H9 (cell line): Measurements from ENCODE around the gene SLC2A2. TPM values are rescaled to one million over a fixed set of nuclear protein-coding genes. Genes with fewer than 3 reads are reported as not detected.

Source experiments
- DNase-seq: peaks from one replicate; pipeline ENCODE4 v3.0.0-alpha.2; 2017
- H2AFZ ChIP-seq: one replicate; pipeline ENCODE4 v1.6.1; 2013; ENCODE audit warnings: mild to moderate bottlenecking, low read length, control low read depth, moderate library complexity
- H2AK5ac ChIP-seq: 2 replicates; pipeline ENCODE4 v1.6.1; 2013; ENCODE audit warnings: low read length, control low read depth, mixed read lengths; ENCODE audit not compliant: insufficient read length
- H2BK120ac ChIP-seq: one replicate; pipeline ENCODE4 v1.6.1; 2013; ENCODE audit warnings: low read depth, mild to moderate bottlenecking, low read length, control low read depth, inconsistent platforms; ENCODE audit not compliant: poor library complexity, severe bottlenecking
- H2BK12ac ChIP-seq: 2 replicates; pipeline ENCODE4 v1.6.1; 2013; ENCODE audit warnings: low read length, control low read depth, mixed read lengths, low read depth; ENCODE audit not compliant: insufficient read length
- H2BK15ac ChIP-seq: 2 replicates; pipeline ENCODE4 v1.6.1; 2013; ENCODE audit warnings: low read depth, low read length, control low read depth
- H2BK20ac ChIP-seq: one replicate; pipeline ENCODE4 v1.6.1; 2013; ENCODE audit warnings: low read depth, mild to moderate bottlenecking, low read length, control low read depth, inconsistent platforms; ENCODE audit not compliant: poor library complexity, severe bottlenecking
- H2BK5ac ChIP-seq: 2 replicates; pipeline ENCODE4 v1.6.1; 2013; ENCODE audit warnings: low read length, control low read depth, mixed read lengths; ENCODE audit not compliant: insufficient read length
- H3K14ac ChIP-seq: 2 replicates; pipeline ENCODE4 v1.6.1; 2013; ENCODE audit warnings: low read length, control low read depth; ENCODE audit not compliant: insufficient read depth
- H3K18ac ChIP-seq: 2 replicates; pipeline ENCODE4 v1.6.1; 2013; ENCODE audit warnings: low read depth, mild to moderate bottlenecking, mixed read lengths, low read length, control low read depth; ENCODE audit not compliant: insufficient read length
- H3K23ac ChIP-seq: 2 replicates; pipeline ENCODE4 v1.6.1; 2013; ENCODE audit warnings: low read length, control low read depth, mixed read lengths, low read depth; ENCODE audit not compliant: insufficient read length
- H3K23me2 ChIP-seq: 2 replicates; pipeline ENCODE4 v1.6.1; 2013; ENCODE audit warnings: low read depth, mild to moderate bottlenecking, mixed read lengths, low read length, control low read depth; ENCODE audit not compliant: insufficient read length, poor library complexity, severe bottlenecking
- H3K27ac ChIP-seq: 2 replicates; pipeline ENCODE4 v1.5.1; 2013; ENCODE audit warnings: low read length, control low read depth, mixed read lengths, low read depth; ENCODE audit not compliant: insufficient read length
- H3K27me3 ChIP-seq: 2 replicates; pipeline ENCODE4 v1.6.1; 2013; ENCODE audit warnings: low read length, control low read depth, inconsistent platforms; ENCODE audit not compliant: insufficient read depth
- H3K4ac ChIP-seq: 2 replicates; pipeline ENCODE4 v1.6.1; 2013; ENCODE audit warnings: low read depth, mild to moderate bottlenecking, control low read depth, inconsistent platforms, low read length, moderate library complexity
- H3K4me1 ChIP-seq: 2 replicates; pipeline ENCODE4 v1.6.1; 2013; ENCODE audit warnings: low read length, control low read depth, inconsistent platforms; ENCODE audit not compliant: insufficient read depth
- H3K4me2 ChIP-seq: 2 replicates; pipeline ENCODE4 v1.6.1; 2013; ENCODE audit warnings: low read length, control low read depth, mixed read lengths; ENCODE audit not compliant: insufficient read length, insufficient read depth
- H3K56ac ChIP-seq: 2 replicates; pipeline ENCODE4 v1.6.1; 2013; ENCODE audit warnings: low read depth, mild to moderate bottlenecking, mixed read lengths, low read length, control low read depth; ENCODE audit not compliant: insufficient read length
- H3K79me1 ChIP-seq: 2 replicates; pipeline ENCODE4 v1.6.1; 2013; ENCODE audit warnings: low read depth, mild to moderate bottlenecking, moderate library complexity, low read length, control low read depth, inconsistent platforms; ENCODE audit not compliant: insufficient read depth, poor library complexity, severe bottlenecking
- H3K79me2 ChIP-seq: 2 replicates; pipeline ENCODE4 v1.6.1; 2013; ENCODE audit warnings: low read length, control low read depth, inconsistent platforms; ENCODE audit not compliant: insufficient read depth
- H3K9ac ChIP-seq: 2 replicates; pipeline ENCODE4 v1.6.1; 2013; ENCODE audit warnings: low read length, control low read depth, mixed read lengths; ENCODE audit not compliant: insufficient read length; ENCODE audit errors: extremely low read depth
- H3K9me3 ChIP-seq: one replicate; pipeline ENCODE4 v1.6.1; 2013; ENCODE audit warnings: low read depth, low read length, inconsistent platforms; ENCODE audit not compliant: control insufficient read depth
- H3T11ph ChIP-seq: one replicate; pipeline ENCODE4 v1.6.1; 2013; ENCODE audit warnings: mild to moderate bottlenecking, low read length, control low read depth, inconsistent platforms
- H4K20me1 ChIP-seq: one replicate; pipeline ENCODE4 v1.6.1; 2013; ENCODE audit not compliant: control insufficient read depth, insufficient read length, insufficient read depth
- H4K5ac ChIP-seq: 2 replicates; pipeline ENCODE4 v1.6.1; 2013; ENCODE audit warnings: low read depth, mild to moderate bottlenecking, mixed read lengths, low read length, control low read depth; ENCODE audit not compliant: insufficient read length
- H4K8ac ChIP-seq: replicated peaks from 2 replicates; pipeline ENCODE4 v1.6.1; 2013; ENCODE audit warnings: low read length, control low read depth, mixed read lengths, low read depth; ENCODE audit not compliant: insufficient read length
- H4K91ac ChIP-seq: 2 replicates; pipeline ENCODE4 v1.6.1; 2013; ENCODE audit warnings: low read depth, mild to moderate bottlenecking, moderate library complexity, mixed read lengths, low read length, control low read depth; ENCODE audit not compliant: insufficient read length
- H3K27ac Mint-ChIP-seq, 3 experiments: 2 replicates in 2 of 3; 3 replicates in 1 of 3; pipeline ENCODE4 v1.8.0; 2020 to 2021; ENCODE audit warnings: mixed read lengths in 3 of 3, mild to moderate bottlenecking in 1 of 3, moderate library complexity in 1 of 3
- H3K27me3 Mint-ChIP-seq: 2 replicates; pipeline ENCODE4 v1.8.0; 2021; ENCODE audit warnings: low read depth, mild to moderate bottlenecking, moderate library complexity, mixed read lengths
- H3K36me3 Mint-ChIP-seq, 3 experiments: 2 replicates in 2 of 3; 3 replicates in 1 of 3; pipeline ENCODE4 v1.8.0; 2020 to 2021; ENCODE audit warnings: low read depth in 3 of 3, mixed read lengths in 3 of 3; ENCODE audit not compliant: insufficient read depth in 1 of 3
- H3K4me1 Mint-ChIP-seq, 2 experiments: 2 replicates each; pipeline ENCODE4 v1.8.0; 2020; ENCODE audit warnings: mixed read lengths in 2 of 2
- H3K4me3 Mint-ChIP-seq, 2 experiments: 2 replicates in 1 of 2; 3 replicates in 1 of 2; pipeline ENCODE4 v1.8.0; 2020 to 2021; ENCODE audit warnings: mild to moderate bottlenecking in 2 of 2, mixed read lengths in 2 of 2, moderate library complexity in 1 of 2
- H3K9me3 Mint-ChIP-seq, 2 experiments: 2 replicates in 1 of 2; 3 replicates in 1 of 2; pipeline ENCODE4 v1.8.0; 2020; ENCODE audit warnings: mild to moderate bottlenecking in 2 of 2, mixed read lengths in 2 of 2, moderate library complexity in 1 of 2
- WGBS: extraction: QIAGEN DNeasy Blood & Tissue Kit; methylation state at CpG from one replicate; pipeline ENCODE4 v1.1.7; 2013; ENCODE audit warnings: missing lambda C conversion rate, low lambda C conversion rate, mixed read lengths; ENCODE audit not compliant: insufficient read length; ENCODE audit errors: extremely low coverage; 5-methylcytosine and 5-hydroxymethylcytosine counted together
- total RNA-seq: library from RNA; stranded (reverse); gene quantifications from 2 replicates; pipeline ENCODE4 v1.2.1, GENCODE V29; 2021
- TF ChIP-seq, protein P1 (sequence below): fragments of 200-600 bp; sonication (generic); conservative IDR thresholded peaks from 3 replicates; pipeline ENCODE4 v1.8.0; 2021; ENCODE audit warnings: antibody characterized with exemption, mild to moderate bottlenecking

Gene SLC2A2
- total RNA-seq, 1 experiment from 2014 or later = not detected

DNA sequence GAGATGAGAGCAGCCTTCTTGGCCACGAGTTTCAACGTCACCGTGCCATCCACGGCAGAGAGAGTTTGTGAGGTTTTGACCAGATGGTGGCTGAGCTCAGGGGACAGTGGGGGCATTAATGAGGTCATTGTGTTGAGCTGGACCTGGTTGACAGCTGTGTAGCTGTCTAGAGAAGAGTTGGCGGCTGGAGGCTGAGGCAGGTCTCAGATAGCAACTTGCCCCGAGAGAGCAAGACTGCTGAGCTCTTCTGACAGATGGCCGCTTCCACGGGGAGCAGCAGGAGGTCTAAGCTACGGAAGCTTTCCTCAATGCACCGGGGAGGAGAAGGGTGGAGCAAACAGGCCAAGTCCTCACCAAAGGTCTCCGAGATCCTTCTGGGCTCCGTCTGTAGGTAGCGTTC, 73.3 kb downstream of the SLC2A2 start:
- Histone ChIP-seq H3K79me2 (no peaks in the 10 kb centered on the region), H2AK5ac (no peak overlapping the region), H2AFZ (no peak overlapping the region), H3K4me1 (no peaks in the 10 kb centered on the region), H4K8ac (no peak overlapping the region), H3K56ac (no peak overlapping the region), H2BK5ac (no peak overlapping the region), H2BK12ac (no peak overlapping the region), H2BK120ac (no peak overlapping the region), H3T11ph (no peak overlapping the region), H3K14ac (no peak overlapping the region; the same call in 1 of the 2 replicates), H2BK20ac (no peak overlapping the region), H3K18ac (no peak overlapping the region), H4K91ac (no peak overlapping the region), H3K4ac (no peak overlapping the region), H4K5ac (no peak overlapping the region), H3K23me2 (no peaks in the 10 kb centered on the region), H3K79me1 (no peaks in the 10 kb centered on the region), H3K9ac (no peak overlapping the region), H3K4me2 (no peak overlapping the region), H3K27me3 (no peaks in the 10 kb centered on the region), H2BK15ac (no peak overlapping the region), H3K27ac (no peak overlapping the region), H3K23ac (no peak overlapping the region), H4K20me1 (no peaks in the 10 kb centered on the region), H3K9me3 (no peaks in the 10 kb centered on the region)
- H3K9me3 Mint-ChIP-seq = peaks cover 2 to 6% of the 10 kb centered on the region in 2 experiments; a peak in 3 of 5 replicates
- H3K4me1 Mint-ChIP-seq = peaks cover 8 to 10% of the 10 kb centered on the region in 2 experiments
- no CpG with 5 or more reads among the region's 13 CpGs for WGBS
- TF ChIP-seq, protein P1, sequence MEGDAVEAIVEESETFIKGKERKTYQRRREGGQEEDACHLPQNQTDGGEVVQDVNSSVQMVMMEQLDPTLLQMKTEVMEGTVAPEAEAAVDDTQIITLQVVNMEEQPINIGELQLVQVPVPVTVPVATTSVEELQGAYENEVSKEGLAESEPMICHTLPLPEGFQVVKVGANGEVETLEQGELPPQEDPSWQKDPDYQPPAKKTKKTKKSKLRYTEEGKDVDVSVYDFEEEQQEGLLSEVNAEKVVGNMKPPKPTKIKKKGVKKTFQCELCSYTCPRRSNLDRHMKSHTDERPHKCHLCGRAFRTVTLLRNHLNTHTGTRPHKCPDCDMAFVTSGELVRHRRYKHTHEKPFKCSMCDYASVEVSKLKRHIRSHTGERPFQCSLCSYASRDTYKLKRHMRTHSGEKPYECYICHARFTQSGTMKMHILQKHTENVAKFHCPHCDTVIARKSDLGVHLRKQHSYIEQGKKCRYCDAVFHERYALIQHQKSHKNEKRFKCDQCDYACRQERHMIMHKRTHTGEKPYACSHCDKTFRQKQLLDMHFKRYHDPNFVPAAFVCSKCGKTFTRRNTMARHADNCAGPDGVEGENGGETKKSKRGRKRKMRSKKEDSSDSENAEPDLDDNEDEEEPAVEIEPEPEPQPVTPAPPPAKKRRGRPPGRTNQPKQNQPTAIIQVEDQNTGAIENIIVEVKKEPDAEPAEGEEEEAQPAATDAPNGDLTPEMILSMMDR = no peak
- H3K36me3 Mint-ChIP-seq = peaks cover 0 to 3% (median 2%) of the 10 kb centered on the region in 3 experiments; a peak in 1 of 7 replicates
- no peak overlapping the region for H3K27ac Mint-ChIP-seq
- no peak for DNase-seq
- no peak overlapping the region for H3K4me3 Mint-ChIP-seq
- H3K27me3 Mint-ChIP-seq = no peaks in the 10 kb centered on the region; the same call in 1 of the 2 replicates
